Activated B cell treated with CpG ODN at 0.5 μM for 24 hours (primary cell): ENCODE data around the gene COL9A2. TPM values are rescaled to one million over a fixed set of nuclear protein-coding genes. Genes with fewer than 3 reads are reported as not detected.

ENCODE experiments used
- ATAC-seq: fragments of 200-7000 bp; cut with Tn5 transposase; one replicate; pipeline ENCODE4 v1.10.0; 2021; ENCODE audit warnings: low read depth, mild to moderate bottlenecking, moderate library complexity
- CTCF ChIA-PET: fragments of 350-600 bp; sonication (Branson Sonifier 250); formaldehyde crosslinking; loops from one replicate; lab custom pipeline; 2021; ENCODE audit warnings: antibody characterized with exemption; lab: Charles Lee
- POLR2A ChIA-PET: fragments of 350-600 bp; sonication (Branson Sonifier 250); formaldehyde crosslinking; loops from one replicate; lab custom pipeline; 2021; ENCODE audit warnings: antibody characterized with exemption; lab: Charles Lee
- DNase-seq: peaks from one replicate; pipeline ENCODE4 v3.0.0; 2022
- H3K27ac Mint-ChIP-seq: one replicate; pipeline ENCODE4 v1.8.0; 2020; ENCODE audit warnings: mixed read lengths
- H3K27me3 Mint-ChIP-seq: one replicate; pipeline ENCODE4 v1.8.0; 2021; ENCODE audit warnings: mixed read lengths
- H3K36me3 Mint-ChIP-seq: one replicate; pipeline ENCODE4 v1.8.0; 2021; ENCODE audit warnings: low read depth, mixed read lengths
- H3K4me1 Mint-ChIP-seq: one replicate; pipeline ENCODE4 v1.8.0; 2021; ENCODE audit warnings: mixed read lengths
- H3K4me3 Mint-ChIP-seq: one replicate; pipeline ENCODE4 v1.8.0; 2020; ENCODE audit warnings: mild to moderate bottlenecking, mixed read lengths
- H3K9me3 Mint-ChIP-seq: one replicate; pipeline ENCODE4 v1.8.0; 2020; ENCODE audit warnings: mixed read lengths
- intact Hi-C: fragments of 100-400 bp; cut with micrococcal nuclease; formaldehyde crosslinking; loops from one replicate; pipeline ENCODE4 v1.15.1; 2024
- total RNA-seq: library from RNA; stranded (reverse); gene quantifications from 2 replicates; pipeline ENCODE4 v1.2.3, GENCODE V29; 2022
- TF ChIP-seq, protein P1 (sequence below): fragments of 200-600 bp; IDR thresholded peaks from one replicate; pipeline ENCODE4 v1.8.0; 2022; ENCODE audit warnings: antibody characterized with exemption, mild to moderate bottlenecking

COL9A2 gene
- total RNA-seq, 1 donor from 2014 or later = 5.7 TPM

DNA sequence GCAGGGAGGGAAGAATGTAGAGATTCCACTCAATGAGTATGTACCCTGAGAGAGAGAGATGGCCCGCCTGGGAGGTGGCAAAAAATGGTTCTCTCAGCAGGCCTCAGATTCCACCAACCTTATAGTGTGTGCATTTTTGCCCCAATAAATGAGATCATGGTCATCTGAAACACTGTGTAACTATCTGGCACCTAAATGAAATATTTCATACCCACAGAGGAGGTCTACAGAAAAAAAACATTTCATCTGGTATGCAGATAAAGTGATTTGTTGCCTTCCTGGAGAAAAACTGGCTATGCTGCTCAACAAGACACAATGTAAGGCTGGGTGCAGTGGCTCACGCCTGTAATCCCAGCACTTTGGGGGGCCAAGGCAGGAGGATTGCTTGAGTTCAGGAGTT, 64.5 kb downstream of the COL9A2 start:
- Mint-ChIP-seq H3K36me3 (peaks cover 5% of the 10 kb centered on the region), H3K27me3 (no peaks in the 10 kb centered on the region), H3K4me1 (peaks cover 12% of the 10 kb centered on the region), H3K9me3 (no peaks in the 10 kb centered on the region), H3K27ac (no peak overlapping the region), H3K4me3 (no peak overlapping the region)
- TF ChIP-seq, protein P1, sequence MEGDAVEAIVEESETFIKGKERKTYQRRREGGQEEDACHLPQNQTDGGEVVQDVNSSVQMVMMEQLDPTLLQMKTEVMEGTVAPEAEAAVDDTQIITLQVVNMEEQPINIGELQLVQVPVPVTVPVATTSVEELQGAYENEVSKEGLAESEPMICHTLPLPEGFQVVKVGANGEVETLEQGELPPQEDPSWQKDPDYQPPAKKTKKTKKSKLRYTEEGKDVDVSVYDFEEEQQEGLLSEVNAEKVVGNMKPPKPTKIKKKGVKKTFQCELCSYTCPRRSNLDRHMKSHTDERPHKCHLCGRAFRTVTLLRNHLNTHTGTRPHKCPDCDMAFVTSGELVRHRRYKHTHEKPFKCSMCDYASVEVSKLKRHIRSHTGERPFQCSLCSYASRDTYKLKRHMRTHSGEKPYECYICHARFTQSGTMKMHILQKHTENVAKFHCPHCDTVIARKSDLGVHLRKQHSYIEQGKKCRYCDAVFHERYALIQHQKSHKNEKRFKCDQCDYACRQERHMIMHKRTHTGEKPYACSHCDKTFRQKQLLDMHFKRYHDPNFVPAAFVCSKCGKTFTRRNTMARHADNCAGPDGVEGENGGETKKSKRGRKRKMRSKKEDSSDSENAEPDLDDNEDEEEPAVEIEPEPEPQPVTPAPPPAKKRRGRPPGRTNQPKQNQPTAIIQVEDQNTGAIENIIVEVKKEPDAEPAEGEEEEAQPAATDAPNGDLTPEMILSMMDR = no peak
- ChIA-PET CTCF (no interaction called here), POLR2A (no interaction called here)
- DNase-seq = no peak
- intact Hi-C loops = no loop called here
- ATAC-seq = no peak

DNA sequence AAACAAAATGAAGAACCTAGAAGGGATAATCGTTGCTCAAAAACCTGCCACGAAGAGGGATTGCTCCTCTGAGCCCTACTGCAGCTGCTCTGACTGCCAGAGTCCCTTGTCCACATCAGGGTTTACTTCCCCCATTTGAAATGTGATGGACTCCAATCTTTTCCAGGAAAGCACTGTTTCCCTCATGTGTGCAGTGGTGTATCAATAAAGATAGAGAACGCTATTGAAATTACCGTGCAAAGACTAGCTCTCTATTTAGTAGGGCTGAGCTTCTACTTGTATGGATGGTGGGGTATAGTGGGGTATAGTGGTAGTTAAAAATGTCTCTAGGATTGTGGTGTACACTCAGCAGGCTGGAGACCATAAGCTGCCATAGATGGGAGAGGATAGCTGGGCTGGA, 65.6 kb downstream of the COL9A2 start:
- DNase-seq (no peak), ATAC-seq (no peak)
- intact Hi-C loops = no loop called here
- Mint-ChIP-seq H3K4me3 (no peak overlapping the region), H3K27ac (no peak overlapping the region), H3K36me3 (no peaks in the 10 kb centered on the region), H3K9me3 (no peaks in the 10 kb centered on the region), H3K4me1 (peaks cover 2% of the 10 kb centered on the region), H3K27me3 (no peaks in the 10 kb centered on the region)
- POLR2A ChIA-PET = interaction anchor here (0.5 to 1.0 kb wide), 2 partner anchors 98 to 1113 kb away, joined by 4 to 6 read pairs; no protein-coding TSS in a partner anchor
- CTCF ChIA-PET = no interaction called here
- TF ChIP-seq, protein P1 = no peak

Other genes with a start within 250 kb of the COL9A2 start
- gene PPT1, start 220.0 kb downstream of the COL9A2 start, total RNA-seq = 41.8 and 43.5 TPM in 2 replicates
- 18.1 and 19.2 TPM in 2 replicates for gene RLF, start 155.9 kb downstream of the COL9A2 start, total RNA-seq
- gene TMCO2, start 69.3 kb downstream of the COL9A2 start, total RNA-seq = not detected in 2 replicates
- 17.6 and 18.6 TPM in 2 replicates for gene ZMPSTE24, start 59.0 kb downstream of the COL9A2 start, total RNA-seq
- gene SMAP2, start 56.4 kb upstream of the COL9A2 start, total RNA-seq = 202 and 220 TPM in 2 replicates
- gene ZFP69B, start 133.2 kb upstream of the COL9A2 start, total RNA-seq = 8.9 and 10.4 TPM in 2 replicates
- gene ZFP69, start 160.0 kb upstream of the COL9A2 start, total RNA-seq = 4.5 and 5.1 TPM in 2 replicates
- 11.4 and 13.8 TPM in 2 replicates for gene EXO5, start 191.5 kb upstream of the COL9A2 start, total RNA-seq
- gene ZNF684, start 214.4 kb upstream of the COL9A2 start, total RNA-seq = 5.0 and 5.4 TPM in 2 replicates